Measurements from ENCODE around the gene ERICH6. TPM values are rescaled to one million over a fixed set of nuclear protein-coding genes. Genes with fewer than 3 reads are reported as not detected.

ERICH6 gene
- total and polyA plus RNA-seq, 2 experiments from 2014 or later: 0.32 TPM; not detected in 1

DNA sequence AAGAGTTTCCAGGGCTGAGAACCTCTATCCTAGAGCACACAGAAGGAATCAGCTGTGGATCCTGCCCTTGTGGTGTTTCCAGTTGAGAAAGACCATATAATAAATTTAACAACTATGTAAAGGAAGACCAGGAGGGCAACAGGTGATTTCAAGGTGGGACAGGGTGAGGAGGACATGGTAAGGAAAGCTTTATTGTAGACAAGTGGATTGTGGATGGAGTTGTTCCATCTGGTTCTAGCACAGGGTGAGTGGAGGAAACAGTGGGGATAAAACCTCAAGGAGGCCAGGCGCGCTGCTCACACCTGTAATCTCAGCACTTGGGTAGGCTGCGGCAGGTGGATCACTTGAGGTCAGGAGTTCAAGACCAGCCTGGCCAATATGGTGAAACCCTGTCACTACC is 42.1 kb upstream of the ERICH6 start:
- H3K79me2 ChIP-seq (replicated peaks; ENCODE audit: insufficient read depth): peaks cover 8% of the 10 kb centered on the region
- ATAC-seq: no peak
- H3K36me3 ChIP-seq (ENCODE audit: insufficient read depth): no peaks in the 10 kb centered on the region
- Mint-ChIP-seq H3K36me3 (ENCODE audit: low read depth) (no peaks in the 10 kb centered on the region), H3K4me1 (peaks cover 5% of the 10 kb centered on the region), H3K4me3 (no peak overlapping the region), H3K27ac (no peak overlapping the region), H3K9me3 (no peaks in the 10 kb centered on the region), H3K27me3 (ENCODE audit: insufficient read depth, low read depth, poor library complexity) (no peaks in the 10 kb centered on the region)
- H3K27ac ChIP-seq (ENCODE audit: low read depth): no peak overlapping the region
- no peak for DNase-seq (ENCODE audit: low spot score)
- no peaks in the 10 kb centered on the region for H3F3A ChIP-seq (replicated peaks; ENCODE audit: low read depth)
- H3K27me3 ChIP-seq (ENCODE audit: insufficient read depth): no peaks in the 10 kb centered on the region
- H2AFZ ChIP-seq: no peak overlapping the region
- no peaks in the 10 kb centered on the region for H4K20me1 ChIP-seq (replicated peaks; ENCODE audit: insufficient read depth)
- peaks cover 6% of the 10 kb centered on the region; the same call in 1 of the 2 replicates for H3K4me1 ChIP-seq (ENCODE audit: insufficient read depth)
- H3K4me2 ChIP-seq: no peak overlapping the region
- no peak for TF ChIP-seq NANOG (IDR thresholded peaks at IDR 0.05; ENCODE audit: borderline replicate concordance)
- H3K9me2 ChIP-seq (ENCODE audit: insufficient read depth): no peaks in the 10 kb centered on the region
- no peak overlapping the region for H3K4me3 ChIP-seq

DNA sequence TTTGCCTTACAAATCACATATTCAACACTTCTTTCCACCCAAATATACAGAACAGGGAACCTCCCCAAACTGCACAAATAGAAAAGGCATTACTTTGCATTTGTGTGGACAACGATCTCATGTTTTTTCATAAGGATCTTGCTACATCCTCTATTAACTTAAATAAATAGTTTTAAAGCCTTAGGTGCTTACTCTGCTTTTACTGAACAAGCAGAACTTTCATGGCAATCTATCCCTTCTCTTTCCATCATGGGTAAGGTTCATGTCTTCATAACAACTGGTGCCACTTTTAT is 41.1 kb upstream of the ERICH6 start:
- Histone ChIP-seq H3K4me2 (no peak overlapping the region), H2AFZ (no peak overlapping the region), H3K36me3 (ENCODE audit: insufficient read depth) (no peaks in the 10 kb centered on the region), H3K4me3 (no peak overlapping the region), H3F3A (replicated peaks; ENCODE audit: low read depth) (no peaks in the 10 kb centered on the region), H4K20me1 (replicated peaks; ENCODE audit: insufficient read depth) (no peaks in the 10 kb centered on the region), H3K27me3 (ENCODE audit: insufficient read depth) (no peaks in the 10 kb centered on the region), H3K9me2 (ENCODE audit: insufficient read depth) (no peaks in the 10 kb centered on the region), H3K27ac (ENCODE audit: low read depth) (no peak overlapping the region), H3K4me1 (ENCODE audit: insufficient read depth) (peaks cover 6% of the 10 kb centered on the region; the same call in 1 of the 2 replicates), H3K79me2 (replicated peaks; ENCODE audit: insufficient read depth) (peaks cover 8% of the 10 kb centered on the region)
- ATAC-seq (no peak), DNase-seq (ENCODE audit: low spot score) (no peak)
- H3K27ac Mint-ChIP-seq: no peak overlapping the region
- H3K9me3 Mint-ChIP-seq: no peaks in the 10 kb centered on the region
- TF ChIP-seq STAT1 (IDR thresholded peaks at IDR 0.05; ENCODE audit: unreplicated experiment) (no peak), JUNB (IDR thresholded peaks at IDR 0.05; ENCODE audit: unreplicated experiment) (no peak), CREB1 (CRISPR knock-in tag; IDR thresholded peaks at IDR 0.05; ENCODE audit: low read depth) (no peak)
- TF ChIP-seq, protein P1, sequence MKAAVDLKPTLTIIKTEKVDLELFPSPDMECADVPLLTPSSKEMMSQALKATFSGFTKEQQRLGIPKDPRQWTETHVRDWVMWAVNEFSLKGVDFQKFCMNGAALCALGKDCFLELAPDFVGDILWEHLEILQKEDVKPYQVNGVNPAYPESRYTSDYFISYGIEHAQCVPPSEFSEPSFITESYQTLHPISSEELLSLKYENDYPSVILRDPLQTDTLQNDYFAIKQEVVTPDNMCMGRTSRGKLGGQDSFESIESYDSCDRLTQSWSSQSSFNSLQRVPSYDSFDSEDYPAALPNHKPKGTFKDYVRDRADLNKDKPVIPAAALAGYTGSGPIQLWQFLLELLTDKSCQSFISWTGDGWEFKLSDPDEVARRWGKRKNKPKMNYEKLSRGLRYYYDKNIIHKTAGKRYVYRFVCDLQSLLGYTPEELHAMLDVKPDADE (IDR thresholded peaks at IDR 0.05): no peak
- no peaks in the 10 kb centered on the region for H3K27me3 Mint-ChIP-seq (ENCODE audit: insufficient read depth, low read depth, poor library complexity)
- no peak overlapping the region for H3K4me3 Mint-ChIP-seq
- peaks cover 5% of the 10 kb centered on the region for H3K4me1 Mint-ChIP-seq
- H3K36me3 Mint-ChIP-seq (ENCODE audit: low read depth): no peaks in the 10 kb centered on the region

DNA sequence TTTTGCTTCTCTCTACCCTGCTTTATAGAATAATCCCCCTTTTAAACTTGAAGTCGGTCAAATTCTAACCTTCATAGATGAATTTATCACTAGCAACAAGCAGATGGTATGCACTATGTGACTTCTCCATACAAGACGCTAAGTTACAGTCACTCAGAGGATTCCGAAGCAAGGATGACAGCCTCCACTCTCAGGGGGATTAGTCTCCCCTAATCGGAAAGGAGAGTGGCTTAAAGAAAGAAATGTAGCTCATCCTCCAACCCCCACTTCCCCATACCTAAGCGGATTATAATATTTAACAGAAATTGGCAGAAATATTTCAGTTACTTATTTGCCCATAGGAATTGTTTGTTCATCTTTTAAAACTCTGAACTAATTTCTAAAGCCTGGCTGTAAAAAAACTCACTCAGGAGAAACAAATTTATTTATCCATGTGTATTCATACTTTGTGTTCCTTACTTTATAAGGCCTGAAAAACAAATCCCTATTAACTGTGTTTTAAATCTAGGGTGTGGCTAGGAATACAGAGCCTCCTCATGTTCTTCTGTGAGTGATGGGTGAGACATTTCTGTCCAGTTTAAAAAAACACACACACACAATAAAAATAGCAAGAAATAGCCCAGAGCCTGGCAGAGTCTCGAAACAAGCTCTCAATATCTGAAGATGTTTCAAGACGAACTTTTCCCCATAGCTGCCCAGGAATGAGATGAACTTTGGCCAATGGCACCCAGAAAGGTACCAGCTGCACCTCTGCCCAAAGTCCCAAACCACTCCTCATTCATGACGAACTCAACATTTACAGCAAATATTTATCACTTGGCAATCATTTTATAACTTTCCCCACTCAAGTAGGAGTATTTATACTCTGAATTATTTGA is 40.6 kb upstream of the ERICH6 start:
- DNase-seq (ENCODE audit: low spot score) (no peak), ATAC-seq (no peak)
- Histone ChIP-seq H4K20me1 (replicated peaks; ENCODE audit: insufficient read depth) (no peaks in the 10 kb centered on the region), H3K9me2 (ENCODE audit: insufficient read depth) (no peaks in the 10 kb centered on the region), H3K4me2 (no peak overlapping the region), H3K79me2 (replicated peaks; ENCODE audit: insufficient read depth) (peaks cover 8% of the 10 kb centered on the region), H3K4me3 (no peak overlapping the region), H3K27ac (ENCODE audit: low read depth) (no peak overlapping the region), H3K36me3 (ENCODE audit: insufficient read depth) (no peaks in the 10 kb centered on the region), H2AFZ (no peak overlapping the region), H3K4me1 (ENCODE audit: insufficient read depth) (peaks cover 6% of the 10 kb centered on the region; the same call in 1 of the 2 replicates), H3K27me3 (ENCODE audit: insufficient read depth) (no peaks in the 10 kb centered on the region), H3F3A (replicated peaks; ENCODE audit: low read depth) (no peaks in the 10 kb centered on the region)
- H3K27me3 Mint-ChIP-seq (ENCODE audit: insufficient read depth, low read depth, poor library complexity): no peaks in the 10 kb centered on the region
- no peaks in the 10 kb centered on the region for H3K36me3 Mint-ChIP-seq (ENCODE audit: low read depth)
- H3K9me3 Mint-ChIP-seq: no peaks in the 10 kb centered on the region
- H3K27ac Mint-ChIP-seq: no peak overlapping the region
- no peak overlapping the region for H3K4me3 Mint-ChIP-seq
- peaks cover 5% of the 10 kb centered on the region for H3K4me1 Mint-ChIP-seq
- TF ChIP-seq CREB1 (CRISPR knock-in tag; IDR thresholded peaks at IDR 0.05; ENCODE audit: low read depth) (no peak), STAT1 (IDR thresholded peaks at IDR 0.05; ENCODE audit: unreplicated experiment) (no peak), EZH2phosphoT487 (IDR thresholded peaks at IDR 0.05; ENCODE audit: unreplicated experiment) (no peak), ZNF114 (CRISPR knock-in tag; IDR thresholded peaks at IDR 0.05) (no peak)
- TF ChIP-seq, protein P2, sequence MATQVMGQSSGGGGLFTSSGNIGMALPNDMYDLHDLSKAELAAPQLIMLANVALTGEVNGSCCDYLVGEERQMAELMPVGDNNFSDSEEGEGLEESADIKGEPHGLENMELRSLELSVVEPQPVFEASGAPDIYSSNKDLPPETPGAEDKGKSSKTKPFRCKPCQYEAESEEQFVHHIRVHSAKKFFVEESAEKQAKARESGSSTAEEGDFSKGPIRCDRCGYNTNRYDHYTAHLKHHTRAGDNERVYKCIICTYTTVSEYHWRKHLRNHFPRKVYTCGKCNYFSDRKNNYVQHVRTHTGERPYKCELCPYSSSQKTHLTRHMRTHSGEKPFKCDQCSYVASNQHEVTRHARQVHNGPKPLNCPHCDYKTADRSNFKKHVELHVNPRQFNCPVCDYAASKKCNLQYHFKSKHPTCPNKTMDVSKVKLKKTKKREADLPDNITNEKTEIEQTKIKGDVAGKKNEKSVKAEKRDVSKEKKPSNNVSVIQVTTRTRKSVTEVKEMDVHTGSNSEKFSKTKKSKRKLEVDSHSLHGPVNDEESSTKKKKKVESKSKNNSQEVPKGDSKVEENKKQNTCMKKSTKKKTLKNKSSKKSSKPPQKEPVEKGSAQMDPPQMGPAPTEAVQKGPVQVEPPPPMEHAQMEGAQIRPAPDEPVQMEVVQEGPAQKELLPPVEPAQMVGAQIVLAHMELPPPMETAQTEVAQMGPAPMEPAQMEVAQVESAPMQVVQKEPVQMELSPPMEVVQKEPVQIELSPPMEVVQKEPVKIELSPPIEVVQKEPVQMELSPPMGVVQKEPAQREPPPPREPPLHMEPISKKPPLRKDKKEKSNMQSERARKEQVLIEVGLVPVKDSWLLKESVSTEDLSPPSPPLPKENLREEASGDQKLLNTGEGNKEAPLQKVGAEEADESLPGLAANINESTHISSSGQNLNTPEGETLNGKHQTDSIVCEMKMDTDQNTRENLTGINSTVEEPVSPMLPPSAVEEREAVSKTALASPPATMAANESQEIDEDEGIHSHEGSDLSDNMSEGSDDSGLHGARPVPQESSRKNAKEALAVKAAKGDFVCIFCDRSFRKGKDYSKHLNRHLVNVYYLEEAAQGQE (IDR thresholded peaks at IDR 0.05; ENCODE audit: unreplicated experiment): no peak
